NCI-H1417 (cell line): ENCODE results near the gene LRFN2.

ENCODE experiments used
- DNase-seq, 3 experiments: peaks; one replicate each; lab custom pipeline; 2025; lab: John Stamatoyannopoulos, UW

LRFN2 gene

DNA sequence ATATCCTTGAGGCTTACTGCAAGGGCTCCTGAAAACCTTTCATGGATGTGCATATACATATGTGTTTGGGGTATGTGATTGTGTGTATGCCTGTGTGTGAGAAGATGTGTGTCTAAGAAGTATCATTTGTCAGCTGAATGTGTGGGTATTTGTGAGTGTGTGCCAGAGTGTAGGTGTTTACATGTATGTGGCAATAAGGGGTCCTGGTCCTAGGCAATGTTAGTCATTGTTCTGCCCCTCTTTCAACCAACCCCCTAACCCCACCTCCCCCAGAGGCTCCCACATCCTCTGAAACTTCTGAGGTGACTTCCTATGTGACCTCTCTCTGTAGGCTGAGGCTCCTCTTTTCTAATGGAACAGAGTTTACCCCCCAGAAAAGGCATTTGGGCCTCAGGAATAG, 186.4 kb downstream of the LRFN2 start:
- no peak for DNase-seq

- DNase-seq, result peak; percentile 20 to 64 (median 37)
Observed at GRCh38 chr6:40399888-40400457, 187.2 kb downstream of the LRFN2 start.

- DNase-seq, result no peak
Observed at GRCh38 chr6:40398810-40399477, 188.2 kb downstream of the LRFN2 start.

DNA sequence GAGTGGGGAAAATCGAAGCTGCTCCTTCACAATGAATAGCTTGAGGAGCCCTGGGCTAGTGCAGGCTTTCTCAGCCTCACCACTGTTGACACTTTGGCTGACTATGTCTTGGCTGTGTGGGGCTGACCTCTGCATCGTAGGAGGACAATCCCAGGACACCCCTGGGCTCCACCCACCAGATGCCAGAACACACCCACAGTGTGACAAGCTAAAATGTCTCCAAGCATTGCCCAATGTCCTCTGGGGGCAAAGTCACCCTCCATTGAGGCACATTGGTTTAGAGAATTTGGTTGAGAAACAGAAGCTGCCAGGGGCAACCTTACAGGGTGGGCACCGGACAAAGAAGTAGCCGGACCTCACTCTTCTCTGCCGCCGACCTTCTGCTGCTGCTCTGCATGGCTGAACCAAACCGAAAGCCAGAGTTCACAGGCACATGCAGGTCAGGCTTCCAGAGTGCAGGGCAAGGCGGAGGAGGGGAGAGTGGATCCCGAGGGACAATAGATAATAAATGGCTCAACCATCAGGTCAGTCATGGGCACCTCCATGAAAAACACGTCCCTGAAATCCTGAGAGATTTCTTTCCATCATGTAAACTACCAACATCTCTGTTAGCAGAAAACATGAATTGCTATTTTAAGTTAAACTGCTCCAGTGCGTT, 189.0 kb downstream of the LRFN2 start:
- DNase-seq, result no peak

DNA sequence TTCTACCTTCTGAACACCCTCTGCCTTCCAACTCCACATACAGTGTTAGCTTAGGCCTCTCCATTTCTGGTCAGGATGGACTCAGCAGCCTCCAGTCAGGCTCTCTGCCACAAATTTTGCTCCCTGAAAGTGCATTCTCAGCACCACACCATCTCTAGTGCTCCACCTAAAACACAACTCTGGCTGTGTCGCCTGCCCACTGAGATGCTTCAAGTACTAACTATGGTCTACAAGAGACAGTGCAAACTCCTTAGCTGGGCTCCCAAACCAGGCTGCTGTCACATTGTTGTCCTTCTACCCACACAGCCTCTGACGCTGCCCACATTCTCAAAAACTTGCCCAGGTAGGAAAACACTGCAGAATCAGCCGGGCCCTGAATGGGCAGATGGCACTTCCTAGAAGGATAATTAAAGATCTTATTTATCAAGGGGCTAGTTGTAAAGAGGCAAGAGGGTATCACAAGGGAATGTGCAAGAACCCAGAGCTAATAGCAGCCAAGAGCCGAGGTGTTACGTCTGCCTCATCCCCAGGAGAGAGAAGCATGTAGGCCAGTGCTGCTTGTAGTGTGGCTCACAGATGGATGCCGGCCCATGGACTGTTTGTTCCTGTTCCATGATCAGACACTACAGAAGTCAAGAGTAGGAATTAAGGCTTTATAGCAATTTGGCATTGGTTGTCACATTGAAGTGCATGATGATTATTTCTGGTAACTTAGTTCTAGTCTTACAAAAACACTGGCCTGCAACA, 189.7 kb downstream of the LRFN2 start:
- DNase-seq, result no peak

DNA sequence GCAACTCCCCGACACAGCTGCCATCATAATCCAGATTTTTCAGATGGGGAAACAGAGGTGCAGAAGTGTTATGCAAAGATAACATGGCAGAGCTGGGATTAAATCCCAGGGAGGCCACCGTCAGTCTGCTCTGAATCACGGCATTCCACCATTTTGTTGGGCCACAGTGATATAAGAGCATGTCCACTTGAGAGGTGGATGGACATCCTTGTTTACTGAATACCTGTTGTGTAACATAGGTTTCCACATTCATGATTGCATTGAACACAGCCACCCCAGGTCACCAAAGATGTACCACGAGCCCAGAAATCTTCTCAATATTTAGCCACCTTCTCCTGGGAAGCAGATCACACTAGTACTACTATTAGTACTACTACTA, 191.5 kb downstream of the LRFN2 start:
- DNase-seq, result peak in 1 of 3 experiments; percentile 18

DNA sequence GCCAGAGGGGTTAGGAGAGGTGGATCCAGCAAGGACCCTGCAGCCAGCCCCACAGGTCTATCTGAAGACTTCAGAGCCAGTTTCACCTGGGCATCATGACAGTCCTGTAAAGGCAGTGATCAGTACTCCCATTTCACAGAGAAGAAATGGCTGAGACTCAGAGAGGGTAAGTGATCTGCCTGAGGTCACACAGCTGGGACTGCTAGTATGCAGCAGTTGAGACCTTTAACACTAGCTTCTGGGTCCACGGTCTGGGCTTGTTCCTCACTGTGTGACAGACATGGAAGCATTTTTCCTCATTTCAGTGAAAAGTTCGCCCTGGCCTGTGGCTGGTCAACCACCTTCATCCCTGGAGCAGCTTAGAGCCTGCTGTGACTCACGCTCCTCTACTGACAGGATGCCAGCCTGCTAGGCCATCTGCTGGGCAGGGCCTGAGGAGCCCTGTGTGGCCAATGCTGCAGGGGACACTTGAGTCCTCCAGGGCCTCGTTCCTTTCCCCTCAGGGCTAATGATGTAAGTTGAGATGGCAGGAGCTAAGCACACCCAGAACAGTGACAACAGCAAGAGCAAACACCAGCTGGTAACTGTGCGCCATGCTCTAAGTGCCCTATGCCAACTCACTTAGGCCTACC, 192.0 kb downstream of the LRFN2 start:
- peak in 2 of 3 experiments; percentile 25 to 72 for DNase-seq

GRCh38 chr6:40394381-40394780, 192.8 kb downstream of the LRFN2 start:
- no peak for DNase-seq

GRCh38 chr6:40393641-40394040, 193.5 kb downstream of the LRFN2 start:
- DNase-seq, result no peak

DNA sequence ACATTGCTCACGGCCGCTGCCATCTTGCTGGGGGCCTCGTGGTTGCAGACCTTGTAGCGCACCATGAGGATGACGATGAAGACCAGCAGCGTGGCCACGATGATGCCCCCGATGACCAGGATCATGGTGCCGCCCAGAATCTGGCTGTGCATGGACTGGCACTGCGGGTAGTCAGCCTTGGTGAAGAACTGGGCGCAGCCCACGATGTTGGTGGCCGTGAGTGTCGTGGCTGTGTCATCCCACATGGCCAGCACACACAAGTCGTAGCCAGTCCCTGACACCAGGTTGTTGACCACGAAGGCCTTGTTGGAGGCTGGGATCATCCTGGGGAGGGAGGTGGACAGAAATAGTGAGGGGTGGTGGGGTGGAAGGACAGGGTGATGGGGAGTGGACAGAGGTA, 194.6 kb downstream of the LRFN2 start:
- DNase-seq, result no peak

DNA sequence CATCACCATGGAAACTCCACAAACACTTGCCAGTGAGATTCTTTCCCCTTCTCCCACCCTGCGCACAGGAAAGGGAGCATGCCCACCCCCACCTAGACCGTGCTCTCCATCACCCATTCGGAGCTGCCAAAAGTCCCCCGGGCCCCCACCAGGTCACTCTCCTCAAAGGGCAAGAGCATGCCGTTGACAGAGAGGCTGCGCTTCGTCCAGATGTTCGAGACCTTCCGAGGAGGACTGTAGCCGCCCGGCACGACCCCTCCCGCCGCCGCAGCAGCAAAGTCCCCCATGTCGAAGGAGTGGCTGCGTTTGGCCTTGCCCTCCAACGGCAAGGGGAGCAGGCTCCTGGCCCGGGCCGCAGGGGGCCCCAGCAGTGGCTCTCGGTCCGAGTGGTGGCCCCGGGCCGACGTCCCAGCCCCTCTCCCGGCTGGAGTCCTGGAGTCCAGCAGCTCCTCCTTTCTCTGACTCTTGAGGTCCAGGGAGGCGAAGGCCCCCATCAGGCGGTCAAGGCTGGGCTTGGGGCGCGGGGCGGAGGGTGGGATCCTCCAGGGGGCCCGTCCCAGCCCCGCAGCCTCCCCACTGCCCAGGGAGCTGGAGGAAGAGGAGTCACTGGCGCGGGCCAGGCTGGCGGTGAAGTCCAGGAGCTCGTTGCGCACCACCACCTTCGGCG, 195.2 kb downstream of the LRFN2 start:
- no peak for DNase-seq

DNA sequence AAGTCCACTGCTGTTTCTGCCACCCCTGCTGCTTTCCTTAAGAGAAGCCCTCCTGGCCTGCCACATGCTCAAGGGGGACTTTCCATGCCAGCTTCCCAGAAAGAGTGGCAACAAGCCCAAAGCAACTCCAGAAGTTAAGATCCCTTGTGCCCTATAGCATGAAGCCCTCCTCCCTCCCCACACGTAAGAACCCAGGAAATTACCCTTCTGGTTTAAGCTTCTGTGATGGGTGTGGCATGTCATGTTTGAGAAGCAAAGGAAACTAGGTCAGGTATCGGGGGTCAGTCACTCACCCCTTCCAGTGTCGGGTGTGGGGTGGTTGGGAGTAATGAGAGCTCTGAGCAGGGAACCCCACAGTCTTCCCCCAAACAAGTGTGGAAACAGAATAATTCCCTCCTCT, 196.1 kb downstream of the LRFN2 start:
- no peak for DNase-seq

DNA sequence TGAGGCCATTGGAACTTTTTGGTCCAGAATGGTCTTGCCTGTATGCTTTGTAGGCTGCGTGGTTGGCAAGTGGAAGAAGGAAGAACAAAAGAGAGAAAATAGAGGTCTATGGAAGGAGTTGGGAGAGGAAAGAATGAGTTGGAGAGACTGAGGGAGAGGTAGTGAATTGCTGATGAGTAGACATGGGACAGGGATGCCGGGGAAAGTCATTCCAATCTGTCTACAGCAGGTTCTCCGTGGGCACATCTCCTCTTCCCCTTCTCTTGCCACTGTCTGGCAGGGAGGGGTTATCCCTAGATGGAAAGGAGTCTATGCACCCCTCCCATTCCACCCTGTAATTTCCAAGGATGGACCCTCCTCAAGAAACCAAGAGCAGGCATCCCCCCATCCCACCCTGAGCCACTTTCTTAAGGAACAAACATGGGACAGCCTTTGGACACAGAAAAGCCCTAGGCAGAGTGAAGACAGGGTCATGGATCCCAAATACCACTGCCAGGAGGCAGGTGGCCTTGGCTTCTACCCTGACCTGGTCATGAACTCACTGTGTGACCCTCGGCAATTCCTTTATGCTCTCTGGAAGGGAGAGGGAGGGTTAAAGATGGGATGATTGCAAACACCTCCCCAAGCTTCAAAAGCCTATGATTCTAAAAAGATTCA, 196.9 kb downstream of the LRFN2 start:
- DNase-seq, result no peak

- no peak for DNase-seq
Observed at GRCh38 chr6:40389254-40389653, 197.9 kb downstream of the LRFN2 start.

- DNase-seq, result no peak
Observed at GRCh38 chr6:40387871-40388264, 199.3 kb downstream of the LRFN2 start.

GRCh38 chr6:40387127-40387870, 199.9 kb downstream of the LRFN2 start:
- DNase-seq, result no peak

DNA sequence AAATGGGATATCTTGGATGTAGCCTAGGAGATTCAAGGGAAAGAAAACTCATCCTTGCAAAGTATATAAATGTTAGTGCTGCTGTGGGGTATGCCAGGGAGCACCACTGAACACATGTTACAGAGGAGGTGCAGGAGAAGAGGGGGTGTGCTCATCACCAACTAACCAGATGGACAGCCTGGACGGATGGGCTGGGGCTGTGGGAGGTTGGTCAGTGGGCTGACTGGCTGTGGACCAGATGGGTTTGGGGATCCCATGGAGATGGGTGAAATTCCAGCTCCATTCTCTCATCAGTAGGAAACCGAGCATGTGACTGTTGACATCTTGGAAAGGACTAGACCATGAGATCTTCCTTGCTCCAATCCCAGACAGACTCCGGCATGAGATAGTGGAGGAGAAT, 201.0 kb downstream of the LRFN2 start:
- no peak for DNase-seq

GRCh38 chr6:40383348-40384115, 203.6 kb downstream of the LRFN2 start:
- DNase-seq, result no peak

- DNase-seq, result no peak
Observed at GRCh38 chr6:40380271-40380670, 206.9 kb downstream of the LRFN2 start.

DNA sequence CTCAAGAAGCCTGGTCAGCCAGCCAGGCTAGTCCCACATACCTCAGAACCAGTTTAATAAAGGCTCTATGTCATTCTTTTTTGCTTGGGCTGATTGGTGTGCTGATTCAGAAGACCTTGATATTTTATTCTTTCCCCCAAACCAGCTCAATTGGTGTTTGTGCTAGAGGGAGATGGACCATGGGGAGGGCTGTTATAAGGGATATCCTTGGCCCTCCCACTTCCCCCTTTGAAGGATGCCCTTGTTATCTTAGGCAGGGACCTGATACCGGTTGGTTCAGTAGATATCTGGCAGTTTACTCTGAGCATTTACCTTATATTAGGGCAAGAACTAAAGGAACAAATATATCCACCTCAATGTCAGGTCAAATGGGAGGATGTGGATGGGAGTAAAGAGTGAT, 207.4 kb downstream of the LRFN2 start:
- DNase-seq, result no peak
